Measurements from ENCODE around the gene VPS8. TPM values are rescaled to one million over a fixed set of nuclear protein-coding genes. Genes with fewer than 3 reads are reported as not detected.
A peak's percentile ranks its signal among the peaks of the same experiment; 100 is the strongest.

VPS8 gene
- total and polyA plus RNA-seq, 2 of the 13 experiments (the other 11 are each of a cell fraction or from before 2014, with no cell fraction given): 14.2 to 35.1 TPM

DNA sequence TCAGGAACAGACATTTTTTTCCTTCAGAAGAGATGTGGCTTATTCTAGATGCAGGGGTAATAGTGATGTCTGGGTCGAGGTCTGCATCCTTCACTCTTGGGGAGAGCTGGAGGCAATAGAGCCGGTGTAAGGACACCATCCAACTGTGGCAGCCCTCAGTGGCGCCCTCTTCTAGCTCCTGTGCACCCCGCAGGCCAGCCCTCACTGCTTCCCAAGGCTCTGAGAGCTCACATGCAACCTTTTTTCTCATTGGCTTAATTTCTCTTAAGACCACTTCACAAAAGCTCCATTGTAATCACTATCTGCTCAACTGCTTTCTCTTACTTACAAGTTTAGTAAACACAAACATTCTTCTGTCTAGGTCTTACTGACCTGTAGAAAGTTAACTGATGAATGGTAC is 3.9 kb upstream of the VPS8 start:
- intact Hi-C loops (cut with micrococcal nuclease; ENCODE audit: unreplicated experiment): no loop called here
- ATAC-seq: 0 out of 3 replicates have a peak, but pooled peaks have one; percentile 20

More for the DNA sequence above, 3.9 kb upstream of the VPS8 start:
- in situ Hi-C loops (cut with HindIII; ENCODE audit: extremely low pct_ligation_motif_present, low pct_unique_long_range_greater_than_20kb): no loop called here
- Histone ChIP-seq H3K27me3 (ENCODE audit: control insufficient read depth in 1 of 2, insufficient read depth in 2 of 2, low read length in 2 of 2) (no peaks in the 10 kb centered on the region; a peak in 1 of 5 replicates), H3K9me3 (ENCODE audit: low read length) (no peaks in the 10 kb centered on the region), H3K4me1 (ENCODE audit: insufficient read depth, low read length) (peaks cover 33% of the 10 kb centered on the region), H4K20me1 (ENCODE audit: insufficient read depth, low read length) (no peaks in the 10 kb centered on the region), H3K9ac (ENCODE audit: insufficient read depth, low read depth, low read length) (no peak overlapping the region), H3K36me3 (replicated peaks in 1 of 2; ENCODE audit: control insufficient read depth in 1 of 2, insufficient read depth in 2 of 2, low read length in 2 of 2) (no peaks in the 10 kb centered on the region), H2AFZ (ENCODE audit: low read length) (no peak overlapping the region), H3K4me3 (replicated peaks in 1 of 3; ENCODE audit: insufficient read depth in 1 of 3, low read depth in 2 of 3, low read length in 3 of 3) (no peak overlapping the region), H3K27ac (ENCODE audit: extremely low read length, insufficient read depth, low read length) (no peak overlapping the region), H3K4me2 (ENCODE audit: low read depth, low read length) (no peak overlapping the region), H3K79me2 (ENCODE audit: insufficient read depth, low read length) (peaks cover 4% of the 10 kb centered on the region)
- ChIA-PET CTCF (ENCODE audit: low intra/inter-chr PET ratio, low total read pairs) (no interaction called here), POLR2A (no interaction called here)
- WGBS (ENCODE audit: low lambda C conversion rate): 0% methylated on average over 4 of the region's 4 CpGs
- BruUV-seq (replicated peaks): no TSS peak
- TF ChIP-seq, protein P1, sequence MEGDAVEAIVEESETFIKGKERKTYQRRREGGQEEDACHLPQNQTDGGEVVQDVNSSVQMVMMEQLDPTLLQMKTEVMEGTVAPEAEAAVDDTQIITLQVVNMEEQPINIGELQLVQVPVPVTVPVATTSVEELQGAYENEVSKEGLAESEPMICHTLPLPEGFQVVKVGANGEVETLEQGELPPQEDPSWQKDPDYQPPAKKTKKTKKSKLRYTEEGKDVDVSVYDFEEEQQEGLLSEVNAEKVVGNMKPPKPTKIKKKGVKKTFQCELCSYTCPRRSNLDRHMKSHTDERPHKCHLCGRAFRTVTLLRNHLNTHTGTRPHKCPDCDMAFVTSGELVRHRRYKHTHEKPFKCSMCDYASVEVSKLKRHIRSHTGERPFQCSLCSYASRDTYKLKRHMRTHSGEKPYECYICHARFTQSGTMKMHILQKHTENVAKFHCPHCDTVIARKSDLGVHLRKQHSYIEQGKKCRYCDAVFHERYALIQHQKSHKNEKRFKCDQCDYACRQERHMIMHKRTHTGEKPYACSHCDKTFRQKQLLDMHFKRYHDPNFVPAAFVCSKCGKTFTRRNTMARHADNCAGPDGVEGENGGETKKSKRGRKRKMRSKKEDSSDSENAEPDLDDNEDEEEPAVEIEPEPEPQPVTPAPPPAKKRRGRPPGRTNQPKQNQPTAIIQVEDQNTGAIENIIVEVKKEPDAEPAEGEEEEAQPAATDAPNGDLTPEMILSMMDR (CRISPR knock-in tag; IDR thresholded peaks at IDR 0.05): 0 out of 2 replicates have a peak, but pooled peaks have one; percentile 25
- TF ChIP-seq WIZ (CRISPR knock-in tag; IDR thresholded peaks at IDR 0.05): no peak
- TF ChIP-seq ZBTB25 (CRISPR knock-in tag; IDR thresholded peaks at IDR 0.05): no peak
- TF ChIP-seq, protein P2, sequence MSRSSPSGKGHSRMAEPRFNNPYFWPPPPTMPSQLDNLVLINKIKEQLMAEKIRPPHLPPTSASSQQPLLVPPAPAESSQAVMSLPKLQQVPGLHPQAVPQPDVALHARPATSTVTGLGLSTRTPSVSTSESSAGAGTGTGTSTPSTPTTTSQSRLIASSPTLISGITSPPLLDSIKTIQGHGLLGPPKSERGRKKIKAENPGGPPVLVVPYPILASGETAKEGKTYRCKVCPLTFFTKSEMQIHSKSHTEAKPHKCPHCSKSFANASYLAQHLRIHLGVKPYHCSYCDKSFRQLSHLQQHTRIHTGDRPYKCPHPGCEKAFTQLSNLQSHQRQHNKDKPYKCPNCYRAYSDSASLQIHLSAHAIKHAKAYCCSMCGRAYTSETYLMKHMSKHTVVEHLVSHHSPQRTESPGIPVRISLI (CRISPR knock-in tag; IDR thresholded peaks at IDR 0.05; ENCODE audit: borderline replicate concordance): no peak
- TF ChIP-seq ZBTB42 (CRISPR knock-in tag; IDR thresholded peaks at IDR 0.05): no peak
- TF ChIP-seq, protein P3, sequence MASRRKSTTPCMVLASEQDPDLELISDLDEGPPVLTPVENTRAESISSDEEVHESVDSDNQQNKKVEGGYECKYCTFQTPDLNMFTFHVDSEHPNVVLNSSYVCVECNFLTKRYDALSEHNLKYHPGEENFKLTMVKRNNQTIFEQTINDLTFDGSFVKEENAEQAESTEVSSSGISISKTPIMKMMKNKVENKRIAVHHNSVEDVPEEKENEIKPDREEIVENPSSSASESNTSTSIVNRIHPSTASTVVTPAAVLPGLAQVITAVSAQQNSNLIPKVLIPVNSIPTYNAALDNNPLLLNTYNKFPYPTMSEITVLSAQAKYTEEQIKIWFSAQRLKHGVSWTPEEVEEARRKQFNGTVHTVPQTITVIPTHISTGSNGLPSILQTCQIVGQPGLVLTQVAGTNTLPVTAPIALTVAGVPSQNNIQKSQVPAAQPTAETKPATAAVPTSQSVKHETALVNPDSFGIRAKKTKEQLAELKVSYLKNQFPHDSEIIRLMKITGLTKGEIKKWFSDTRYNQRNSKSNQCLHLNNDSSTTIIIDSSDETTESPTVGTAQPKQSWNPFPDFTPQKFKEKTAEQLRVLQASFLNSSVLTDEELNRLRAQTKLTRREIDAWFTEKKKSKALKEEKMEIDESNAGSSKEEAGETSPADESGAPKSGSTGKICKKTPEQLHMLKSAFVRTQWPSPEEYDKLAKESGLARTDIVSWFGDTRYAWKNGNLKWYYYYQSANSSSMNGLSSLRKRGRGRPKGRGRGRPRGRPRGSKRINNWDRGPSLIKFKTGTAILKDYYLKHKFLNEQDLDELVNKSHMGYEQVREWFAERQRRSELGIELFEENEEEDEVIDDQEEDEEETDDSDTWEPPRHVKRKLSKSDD (CRISPR knock-in tag; IDR thresholded peaks at IDR 0.05; ENCODE audit: low read depth): no peak
- TF ChIP-seq, protein P4, sequence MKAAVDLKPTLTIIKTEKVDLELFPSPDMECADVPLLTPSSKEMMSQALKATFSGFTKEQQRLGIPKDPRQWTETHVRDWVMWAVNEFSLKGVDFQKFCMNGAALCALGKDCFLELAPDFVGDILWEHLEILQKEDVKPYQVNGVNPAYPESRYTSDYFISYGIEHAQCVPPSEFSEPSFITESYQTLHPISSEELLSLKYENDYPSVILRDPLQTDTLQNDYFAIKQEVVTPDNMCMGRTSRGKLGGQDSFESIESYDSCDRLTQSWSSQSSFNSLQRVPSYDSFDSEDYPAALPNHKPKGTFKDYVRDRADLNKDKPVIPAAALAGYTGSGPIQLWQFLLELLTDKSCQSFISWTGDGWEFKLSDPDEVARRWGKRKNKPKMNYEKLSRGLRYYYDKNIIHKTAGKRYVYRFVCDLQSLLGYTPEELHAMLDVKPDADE (CRISPR knock-in tag; IDR thresholded peaks at IDR 0.05): no peak
- DNase-seq (ENCODE audit: low spot score): peak; percentile 20
- no peak for FAIRE-seq

Measured in HepG2 (cell line).